SK-N-MC (cell line): Measurements from ENCODE around the gene MIEF1.

Source experiments
- DNase-seq: peaks from one replicate; pipeline ENCODE4 v3.0.0-alpha.2; 2011; ENCODE audit warnings: low read depth, low spot score
- H3K27ac ChIP-seq: fragments of 200-600 bp; sonication (generic); 2 replicates; pipeline ENCODE4 v1.5.1; 2016; ENCODE audit warnings: mixed run types
- H3K36me3 ChIP-seq: fragments of 200-600 bp; sonication (generic); 2 replicates; pipeline ENCODE4 v1.6.1; 2017; ENCODE audit warnings: antibody characterized with exemption, low read length, mixed read lengths; ENCODE audit not compliant: insufficient read depth
- H3K4me3 ChIP-seq: fragments of 200-600 bp; sonication (generic); 2 replicates; pipeline ENCODE4 v1.5.1; 2016
- H3K9ac ChIP-seq: fragments of 200-600 bp; sonication (generic); 2 replicates; pipeline ENCODE4 v1.8.0; 2017; ENCODE audit warnings: mixed run types, mixed read lengths; ENCODE audit not compliant: insufficient read length
- H3K9me3 ChIP-seq: fragments of 200-600 bp; sonication (generic); 2 replicates; pipeline ENCODE4 v1.6.1; 2017; ENCODE audit warnings: low read depth, mild to moderate bottlenecking, antibody characterized with exemption, low read length, moderate library complexity, mixed read lengths
- EZH2 ChIP-seq: fragments of 200-600 bp; sonication (generic); IDR thresholded peaks from one replicate; pipeline ENCODE4 v1.6.1; 2017; ENCODE audit warnings: antibody characterized with exemption
- FOXP2 ChIP-seq: optimal IDR thresholded peaks from 2 replicates; pipeline ENCODE3; 2011; ENCODE audit warnings: mild to moderate bottlenecking, moderate library complexity; ENCODE audit not compliant: insufficient read depth; ENCODE audit errors: extremely low read length, control extremely low read depth
- POLR2AphosphoS5 ChIP-seq: IDR thresholded peaks from 2 replicates; pipeline ENCODE4 v1.6.1; 2012; ENCODE audit warnings: mild to moderate bottlenecking, low read depth, low read length, borderline replicate concordance

MIEF1 gene

GRCh38 chr22:39525658-39525975, 23.5 kb downstream of the MIEF1 start:
- peak overlapping the region; percentile 51 for H3K27ac ChIP-seq
- H3K36me3 ChIP-seq: peaks cover 51% of the 10 kb centered on the region
- TF ChIP-seq EZH2: no peak
- no peak for TF ChIP-seq FOXP2
- no peak for TF ChIP-seq POLR2AphosphoS5
- no peak for DNase-seq
- H3K9me3 ChIP-seq: no peaks in the 10 kb centered on the region
- H3K9ac ChIP-seq: no peak overlapping the region
- no peak overlapping the region for H3K4me3 ChIP-seq

GRCh38 chr22:39526736-39527171, 24.7 kb downstream of the MIEF1 start:
- DNase-seq: no peak
- Histone ChIP-seq H3K9me3 (no peaks in the 10 kb centered on the region), H3K36me3 (peaks cover 45% of the 10 kb centered on the region), H3K4me3 (no peak overlapping the region), H3K27ac (peak overlapping the region; percentile 46; the same call in 1 of the 2 replicates), H3K9ac (no peak overlapping the region)
- no peak for TF ChIP-seq POLR2AphosphoS5
- no peak for TF ChIP-seq EZH2
- no peak for TF ChIP-seq FOXP2

- no peaks in the 10 kb centered on the region for H3K9me3 ChIP-seq
- H3K27ac ChIP-seq: peak overlapping the region; percentile 31; the same call in 1 of the 2 replicates
- no peak overlapping the region for H3K4me3 ChIP-seq
- no peak overlapping the region for H3K9ac ChIP-seq
- DNase-seq: no peak
- TF ChIP-seq POLR2AphosphoS5 (no peak), EZH2 (no peak), FOXP2 (no peak)
- peaks cover 37% of the 10 kb centered on the region for H3K36me3 ChIP-seq
Measured at GRCh38 chr22:39527481-39527961, 25.4 kb downstream of the MIEF1 start.

GRCh38 chr22:39528080-39528661, 26.1 kb downstream of the MIEF1 start:
- Histone ChIP-seq H3K9ac (no peak overlapping the region), H3K4me3 (no peak overlapping the region), H3K36me3 (peaks cover 31% of the 10 kb centered on the region), H3K9me3 (no peaks in the 10 kb centered on the region), H3K27ac (0 out of 2 replicates have a peak overlapping the region, but pooled peaks have one; percentile 5)
- DNase-seq: no peak
- no peak for TF ChIP-seq POLR2AphosphoS5
- no peak for TF ChIP-seq EZH2
- TF ChIP-seq FOXP2: no peak

- no peaks in the 10 kb centered on the region for H3K9me3 ChIP-seq
- H3K27ac ChIP-seq: 0 out of 2 replicates have a peak overlapping the region, but pooled peaks have one; percentile 5
- peak; percentile 70 for DNase-seq
- H3K36me3 ChIP-seq: peaks cover 27% of the 10 kb centered on the region
- TF ChIP-seq POLR2AphosphoS5 (peak; percentile 45; the same call in 1 of the 2 replicates), FOXP2 (no peak)
- peak overlapping the region; percentile 15; the same call in 1 of the 2 replicates for H3K4me3 ChIP-seq
- no peak overlapping the region for H3K9ac ChIP-seq
Measured at GRCh38 chr22:39528681-39529486, 26.8 kb downstream of the MIEF1 start.

- no peak overlapping the region for H3K9ac ChIP-seq
- peaks cover 22% of the 10 kb centered on the region for H3K36me3 ChIP-seq
- no peak overlapping the region for H3K27ac ChIP-seq
- no peak for DNase-seq
- TF ChIP-seq POLR2AphosphoS5 (no peak), EZH2 (no peak), FOXP2 (no peak)
- no peaks in the 10 kb centered on the region for H3K9me3 ChIP-seq
- H3K4me3 ChIP-seq: 0 out of 2 replicates have a peak overlapping the region, but pooled peaks have one; percentile 3
Measured at GRCh38 chr22:39529487-39529851, 27.4 kb downstream of the MIEF1 start.

GRCh38 chr22:39530116-39530515, 28.0 kb downstream of the MIEF1 start:
- Histone ChIP-seq H3K27ac (no peak overlapping the region), H3K9ac (no peak overlapping the region), H3K9me3 (no peaks in the 10 kb centered on the region), H3K36me3 (peaks cover 22% of the 10 kb centered on the region), H3K4me3 (no peak overlapping the region)
- no peak for DNase-seq
- TF ChIP-seq EZH2 (no peak), POLR2AphosphoS5 (no peak), FOXP2 (no peak)

- Histone ChIP-seq H3K36me3 (peaks cover 22% of the 10 kb centered on the region), H3K9ac (no peak overlapping the region), H3K27ac (no peak overlapping the region), H3K4me3 (peak overlapping the region; percentile 45), H3K9me3 (no peaks in the 10 kb centered on the region)
- TF ChIP-seq EZH2: no peak
- TF ChIP-seq POLR2AphosphoS5: no peak
- no peak for DNase-seq
Measured at GRCh38 chr22:39530692-39531331, 28.7 kb downstream of the MIEF1 start.
